ENCODE results near the gene TRPV2.

Gene TRPV2

DNA sequence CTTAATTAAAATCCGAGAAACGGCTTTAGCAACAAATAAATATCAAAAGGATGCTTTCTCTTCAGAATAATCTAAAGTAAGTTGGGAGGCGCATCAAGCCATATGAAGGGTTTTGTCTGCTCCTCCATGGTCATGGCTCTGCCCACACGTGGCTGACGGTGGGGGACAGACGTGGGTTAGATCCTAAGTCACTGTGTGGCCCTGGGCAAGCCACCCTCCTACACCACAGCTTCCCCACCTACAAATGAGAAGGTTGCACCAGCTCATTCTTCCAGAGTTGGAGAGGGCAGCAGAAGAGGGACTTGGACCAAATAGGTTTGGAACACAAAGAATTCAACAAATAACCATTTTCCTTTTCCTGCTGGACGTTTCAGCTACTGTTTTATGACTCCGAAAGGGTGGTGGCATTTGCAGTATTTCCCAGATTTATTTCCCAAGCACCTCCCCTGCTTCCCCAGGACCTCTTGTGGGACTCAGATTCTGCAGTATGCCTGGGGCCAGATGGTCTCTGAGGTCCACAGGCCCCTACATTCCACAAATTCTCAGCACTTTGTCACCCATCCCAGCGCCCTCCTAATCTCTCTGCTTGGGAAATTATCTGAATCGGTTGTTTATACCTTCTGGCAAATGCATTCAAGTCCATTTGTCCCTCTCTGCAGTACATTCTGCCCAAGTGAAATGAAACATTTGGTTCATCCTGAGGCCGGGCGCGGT, 58.8 kb downstream of the TRPV2 start:
- DNase-seq (ENCODE audit: low read depth in 3 of 3), result no peak

DNA sequence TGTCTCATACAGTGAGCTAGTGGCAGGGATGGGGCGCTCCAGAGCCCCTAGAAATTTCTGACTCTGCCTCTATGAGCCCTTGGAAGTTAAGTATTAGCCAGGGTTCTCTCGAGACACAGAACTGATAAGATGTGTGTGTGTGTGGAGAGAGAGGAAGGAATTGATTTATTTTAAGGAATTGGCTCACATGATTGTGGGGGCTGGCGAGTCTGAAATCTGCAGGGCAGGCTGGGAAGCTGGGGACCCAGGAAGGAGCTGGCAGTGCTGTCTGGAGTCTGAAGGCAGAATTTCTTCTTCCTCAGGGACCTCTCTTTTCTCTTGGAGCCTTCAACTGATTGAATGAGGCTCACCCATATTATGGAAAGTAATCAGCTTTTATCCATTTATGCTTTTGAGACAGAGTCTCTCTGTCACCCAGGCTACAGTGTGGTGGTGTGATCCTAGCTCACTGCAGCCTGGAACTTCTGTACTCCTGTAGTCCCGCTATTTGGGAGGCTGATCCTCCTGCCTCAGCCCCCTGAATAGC, 59.9 kb downstream of the TRPV2 start:
- DNase-seq (ENCODE audit: low read depth in 3 of 3), result no peak

DNA sequence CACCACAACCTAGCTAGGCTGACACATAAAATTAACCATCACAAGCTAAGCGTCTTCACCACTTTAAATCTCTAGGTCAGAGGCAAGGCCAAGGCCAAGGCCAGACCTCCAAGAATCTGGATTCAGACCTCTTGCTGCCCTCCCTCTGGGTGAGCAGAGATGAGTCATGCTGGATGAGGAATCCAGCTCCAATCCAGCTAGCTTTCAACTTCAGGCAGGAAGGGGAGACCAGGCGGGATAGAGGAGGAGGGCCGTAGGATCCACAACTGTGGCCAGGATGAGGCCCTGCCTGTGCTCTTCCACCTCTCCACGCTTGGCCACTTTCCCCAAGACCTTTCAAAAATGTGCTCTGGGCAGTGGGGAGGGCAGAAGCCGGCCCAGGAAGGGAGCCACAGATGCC, 61.9 kb downstream of the TRPV2 start:
- no peak for DNase-seq (ENCODE audit: low read depth in 3 of 3)

DNA sequence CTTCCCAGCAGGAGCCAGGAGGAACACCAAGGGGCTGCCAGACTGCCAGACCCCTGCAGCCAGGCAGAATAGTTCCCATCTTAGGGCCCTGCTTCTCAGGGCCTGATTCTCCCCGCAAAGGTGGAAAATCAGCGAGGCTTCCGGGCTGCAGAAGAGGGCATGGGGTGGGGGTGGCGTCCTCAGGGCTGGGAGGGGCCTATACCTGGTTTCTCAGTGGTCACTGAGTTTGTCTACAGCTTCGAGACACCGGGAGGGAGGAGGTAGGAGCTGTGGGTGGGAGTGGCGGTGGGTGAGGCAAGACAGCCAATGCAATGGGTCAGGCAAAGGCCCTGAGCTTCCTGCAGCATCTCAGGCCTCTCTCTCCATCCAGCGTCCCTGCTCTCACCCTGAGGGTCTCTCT, 62.3 kb downstream of the TRPV2 start:
- DNase-seq (ENCODE audit: low read depth in 3 of 3), result no peak

DNA sequence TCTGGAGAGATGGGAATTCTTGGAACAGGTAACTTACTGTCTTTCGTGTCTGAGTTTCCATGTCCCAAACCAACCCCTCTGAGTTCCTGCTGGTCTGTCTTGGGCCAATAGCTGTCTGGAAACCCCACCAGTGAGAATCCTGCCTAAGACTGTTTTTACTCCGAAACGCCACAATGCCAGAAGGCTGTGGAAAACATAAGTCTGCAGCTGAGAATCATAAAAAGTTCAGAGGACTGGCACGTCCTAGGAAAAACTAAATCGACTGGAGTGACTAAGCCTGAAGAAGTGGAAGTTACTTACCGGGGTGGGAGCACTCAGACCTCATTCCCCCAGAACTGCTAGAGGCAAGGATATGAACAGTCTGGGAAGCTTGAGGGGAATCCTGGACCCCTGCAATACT, 63.3 kb downstream of the TRPV2 start:
- DNase-seq (ENCODE audit: low read depth in 3 of 3), result no peak

DNA sequence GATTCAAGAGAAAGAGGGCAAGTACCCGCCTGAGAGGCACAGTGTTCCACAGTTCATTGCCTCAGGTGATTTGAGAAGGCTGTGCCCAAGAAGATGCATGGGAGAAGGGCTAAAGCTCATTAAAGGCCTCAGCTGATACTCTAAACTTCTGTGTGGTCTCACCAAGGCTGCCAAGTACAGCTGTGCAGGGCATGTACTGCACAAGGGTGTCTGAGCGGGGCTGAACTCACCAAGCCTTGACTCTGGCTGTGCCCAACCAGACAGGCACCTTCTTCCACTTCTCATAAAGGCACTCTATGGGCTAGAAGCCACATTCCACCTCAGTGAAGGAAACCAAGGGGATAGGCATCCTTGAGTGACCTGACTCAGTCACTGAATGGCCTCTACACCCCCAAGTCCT, 63.9 kb downstream of the TRPV2 start:
- no peak for DNase-seq (ENCODE audit: low read depth in 3 of 3)

DNA sequence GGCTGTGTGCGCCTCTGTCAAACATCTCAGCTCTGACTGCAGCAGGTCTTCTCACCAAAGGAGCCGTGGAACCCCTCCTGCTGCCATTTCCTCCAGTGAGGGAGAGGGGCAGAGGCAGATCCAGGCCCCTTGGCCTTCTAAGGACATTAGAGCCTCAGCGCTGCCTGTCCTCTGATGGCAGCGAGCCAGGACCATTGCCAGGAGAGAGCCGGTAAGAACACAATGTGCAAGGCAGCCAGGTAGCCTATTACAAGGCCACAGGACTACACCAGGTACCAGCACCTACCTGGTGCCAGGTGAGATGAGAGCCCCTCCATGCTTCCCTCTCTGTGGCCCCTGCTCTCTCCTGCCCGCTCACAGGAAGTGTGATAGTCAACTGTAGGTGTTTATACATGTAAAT, 65.6 kb downstream of the TRPV2 start:
- DNase-seq (ENCODE audit: low read depth in 3 of 3), result no peak

DNA sequence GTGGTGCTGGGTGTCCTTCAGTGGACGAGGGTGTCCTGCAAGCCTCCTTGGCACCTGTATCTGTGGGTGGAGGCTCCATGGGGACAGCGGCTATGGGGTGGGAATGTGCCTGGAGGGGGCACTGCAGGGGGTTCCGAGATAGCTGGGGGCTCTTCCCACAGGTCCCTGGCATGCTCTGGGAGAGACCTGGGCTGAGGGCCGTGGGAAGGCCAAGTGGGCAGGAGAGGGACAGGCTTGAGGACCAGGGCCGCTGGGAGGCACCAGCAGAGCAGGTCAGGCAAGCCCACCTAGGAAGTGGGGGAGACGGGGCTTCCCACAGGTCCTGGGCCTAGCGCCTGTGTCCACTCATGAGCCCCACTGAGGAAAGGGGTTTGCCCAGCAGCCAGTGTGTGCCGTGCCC, 66.9 kb downstream of the TRPV2 start:
- no peak for DNase-seq (ENCODE audit: low read depth in 3 of 3)

DNA sequence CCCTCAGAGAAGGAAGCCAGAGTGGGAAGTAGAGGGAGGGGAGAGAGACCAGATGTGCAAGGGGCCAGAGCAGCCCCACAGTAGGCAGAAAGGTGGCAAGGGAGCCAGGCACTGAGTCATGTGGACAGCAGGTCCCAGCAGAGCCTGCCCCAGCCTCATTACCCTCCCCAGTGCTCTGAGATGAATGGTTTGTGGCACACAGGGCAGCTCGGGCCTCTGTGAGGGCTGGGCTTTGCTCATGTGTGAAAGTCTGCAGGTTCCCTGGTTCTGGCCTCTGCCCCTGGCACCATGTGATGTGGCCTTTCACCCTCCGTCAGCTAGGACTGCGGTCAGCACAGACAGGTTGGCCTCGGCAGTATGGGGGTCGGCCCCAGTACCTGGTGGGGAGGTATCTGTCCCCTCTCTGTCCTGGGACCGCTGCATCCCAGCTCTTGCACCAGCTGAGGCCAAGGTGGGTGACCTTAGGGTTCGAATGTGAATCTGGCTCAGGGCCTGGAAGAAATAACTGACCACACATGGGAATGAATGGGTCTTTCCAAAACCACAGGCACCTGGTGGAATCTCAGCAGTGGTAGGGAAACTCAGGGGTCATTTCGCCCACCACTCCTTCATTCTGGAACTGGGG, 67.8 kb downstream of the TRPV2 start:
- DNase-seq (ENCODE audit: low read depth in 3 of 3), result no peak

DNA sequence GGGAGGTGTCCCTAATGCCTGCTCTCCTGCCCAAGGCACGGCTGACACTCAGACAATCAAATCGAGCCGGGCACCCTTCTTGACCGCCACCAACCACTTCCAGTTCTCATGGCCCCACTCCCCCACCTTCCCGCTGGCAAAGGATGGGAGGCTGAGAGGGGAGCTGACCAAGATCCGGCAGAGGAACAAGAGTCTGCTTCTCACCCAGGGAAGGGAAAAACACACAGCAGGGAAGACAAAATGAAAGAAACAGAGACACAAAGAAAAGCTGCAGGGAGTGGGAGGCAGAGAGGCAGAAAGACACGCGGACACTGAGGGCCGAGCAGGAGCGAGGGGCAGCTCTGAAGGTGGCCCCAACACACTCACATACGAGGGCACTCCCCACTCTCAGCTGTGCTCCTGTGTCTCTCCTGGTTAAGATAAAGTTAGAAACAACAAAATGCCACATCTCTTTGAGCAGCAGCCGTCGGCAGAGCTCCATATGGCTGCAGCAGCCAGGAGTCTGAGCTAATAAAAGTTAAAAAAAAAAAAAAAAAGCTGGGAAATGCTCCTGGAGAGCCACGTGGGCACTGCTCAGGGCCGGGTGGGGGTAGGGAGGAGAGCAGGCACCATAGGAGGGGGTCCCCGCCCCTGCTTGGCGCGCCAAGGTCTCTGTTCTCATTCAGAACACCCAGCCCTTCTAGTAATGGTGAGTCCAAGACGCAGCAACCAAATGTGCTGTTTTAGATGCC, 69.2 kb downstream of the TRPV2 start:
- DNase-seq (ENCODE audit: low read depth in 3 of 3), result no peak

Measured in stimulated activated CD4-positive, alpha-beta T cell treated with anti-CD3 and anti-CD28 coated beads, TNF-alpha, amount 100 ng/mL, for 24 hours (primary cell).